Activated CD4-positive, alpha-beta T cell treated with anti-CD3 and anti-CD28 coated beads for 4 hours (primary cell): ENCODE results near the gene LZTFL1.

Experiments used
- DNase-seq, 2 donors: peaks; one replicate each; pipeline ENCODE4 v3.0.0-alpha.2; 2020

The LZTFL1 gene

DNA sequence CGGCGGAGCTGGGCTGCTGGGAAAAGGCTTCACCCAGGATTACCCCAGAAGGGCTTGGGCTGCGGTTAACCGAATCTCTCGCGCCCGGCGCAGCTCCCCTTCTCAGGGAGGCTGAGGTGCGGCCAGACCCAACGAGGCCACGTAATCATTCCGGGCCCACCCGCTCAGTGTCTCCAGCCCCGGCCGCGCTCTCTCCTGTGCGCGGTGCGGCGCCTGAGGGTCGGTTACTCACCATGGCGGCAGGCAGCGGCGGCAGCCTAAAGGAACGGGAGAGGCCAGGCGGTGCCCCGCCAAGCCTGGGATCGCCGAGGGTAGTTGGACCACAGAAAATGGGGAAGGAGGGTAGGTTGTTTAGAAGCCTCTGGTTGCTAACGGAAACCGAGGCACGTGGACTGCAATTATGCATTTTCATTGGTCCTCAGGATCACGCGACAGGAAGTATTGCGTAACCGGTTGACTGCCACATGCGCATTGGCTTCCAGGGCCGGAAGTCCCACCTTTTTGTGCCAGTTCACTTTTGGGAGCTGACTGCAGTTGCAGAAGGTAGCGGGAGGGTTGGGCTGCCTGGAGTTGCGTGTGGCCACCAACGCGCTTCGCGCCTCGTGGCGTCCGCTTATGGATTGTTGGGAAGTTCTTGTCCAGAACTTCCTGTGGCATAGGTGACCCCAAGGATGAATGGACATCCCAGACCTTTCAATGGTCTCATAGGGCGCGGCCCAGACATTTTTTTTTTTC, at the start of gene LZTFL1:
TSS of gene LZTFL1 (minus strand) at position 363 of the 735 bp plus-strand sequence. CDS start at position 235, 128 bp downstream.
- peak; percentile 84 to 86 for DNase-seq

- DNase-seq = no peak
These were observed 48.5 kb upstream of the LZTFL1 start for GRCh38 chr3:45890405-45890804.

- DNase-seq = no peak
These were observed 47.4 kb upstream of the LZTFL1 start for GRCh38 chr3:45889337-45889736.

DNA sequence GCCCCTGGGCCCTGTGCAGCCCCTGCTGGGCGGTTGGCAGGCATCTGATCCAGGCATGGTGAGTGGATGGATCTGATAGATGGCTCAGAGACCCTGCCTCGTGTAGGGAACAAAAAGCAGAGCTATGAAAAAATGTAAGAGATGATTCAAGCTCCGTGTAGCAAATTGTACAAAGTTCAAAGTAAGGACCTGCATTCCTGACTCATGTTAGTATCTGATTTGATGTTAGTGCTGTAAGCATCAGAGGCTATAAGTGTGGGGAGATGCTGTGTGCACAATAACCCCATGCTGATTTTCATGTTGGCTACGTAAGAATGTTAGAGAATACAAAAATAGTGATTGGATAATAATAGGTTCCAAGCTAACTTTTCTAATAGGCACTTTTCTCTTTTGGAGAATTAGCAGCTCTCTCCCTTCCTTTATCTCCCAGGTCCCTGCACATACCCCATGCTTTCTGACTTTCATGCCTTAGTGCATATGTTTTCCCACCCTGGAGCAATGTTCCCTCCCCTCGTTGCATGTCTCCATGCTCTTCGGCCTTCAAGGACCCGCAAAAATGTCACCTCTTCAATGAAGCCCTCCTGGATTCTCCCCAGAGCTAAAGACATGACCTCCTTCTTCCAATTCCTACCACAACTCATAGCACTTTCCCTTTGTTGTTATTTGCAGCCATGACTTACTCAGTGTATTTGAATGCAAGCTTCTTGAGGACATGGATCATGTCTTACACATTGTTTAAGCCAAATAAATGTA, 46.0 kb upstream of the LZTFL1 start:
- DNase-seq = no peak

DNA sequence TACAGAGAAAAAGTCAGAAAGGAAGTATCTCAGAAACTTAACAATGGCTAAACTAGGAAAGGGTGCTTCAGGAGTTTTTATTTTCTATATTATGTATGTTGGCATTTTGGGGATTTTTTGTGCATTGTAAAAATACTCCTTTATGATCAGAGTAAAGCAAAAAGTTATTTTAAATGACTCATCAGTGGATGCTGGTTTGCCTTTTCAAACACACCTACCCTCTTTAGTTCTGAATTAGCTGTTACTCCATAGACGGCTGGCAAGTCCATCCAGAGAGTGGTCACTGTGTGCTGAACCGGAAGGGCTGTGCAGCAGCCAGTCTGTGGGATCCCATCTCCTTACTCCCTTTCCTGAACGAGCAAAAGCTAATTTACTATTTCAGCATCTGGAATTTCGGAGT, 45.4 kb upstream of the LZTFL1 start:
- DNase-seq = no peak

DNA sequence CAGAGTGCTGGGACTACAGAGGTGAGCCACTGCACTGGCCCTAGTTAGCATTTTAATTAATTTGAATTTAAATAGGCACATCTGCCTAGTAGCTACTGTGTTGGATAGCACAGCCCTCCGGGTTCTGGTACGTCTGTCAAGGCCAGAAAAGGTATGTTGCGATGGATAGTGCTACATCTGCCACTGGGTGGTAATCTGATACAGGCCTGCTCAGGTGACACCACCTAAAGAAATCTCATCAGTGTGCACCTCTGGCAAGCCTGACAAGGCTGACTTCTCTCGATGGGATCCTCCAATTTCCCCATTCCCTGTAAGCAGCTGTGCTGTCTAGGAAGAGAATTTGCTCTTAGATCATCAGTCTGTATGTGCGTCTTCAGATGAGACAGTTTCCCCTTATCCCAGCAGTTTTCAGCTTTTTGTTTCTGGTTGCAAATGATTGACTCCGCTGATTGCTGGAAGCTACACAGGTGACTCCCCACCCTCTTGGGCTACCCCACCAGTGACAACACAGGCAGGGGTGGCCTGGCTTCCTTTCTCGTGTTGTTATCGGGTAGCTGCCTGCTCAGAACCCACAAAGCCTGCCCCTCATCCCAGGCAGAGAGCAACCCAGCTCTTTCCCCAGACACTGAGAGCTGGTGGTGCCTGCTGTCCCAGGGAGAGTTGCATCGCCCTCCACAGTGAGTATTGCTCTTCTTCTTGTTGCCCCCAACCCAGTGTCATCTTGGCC, 44.2 kb upstream of the LZTFL1 start, which contains the start of gene CCR9:
TSS of gene CCR9 (plus strand) at position 565 of the 727 bp plus-strand sequence. CDS start 8,391 bp downstream, outside the sequence.
- no peak for DNase-seq

- DNase-seq = no peak
These were observed 42.7 kb upstream of the LZTFL1 start for GRCh38 chr3:45884368-45885201.

- peak; percentile 39 to 45 for DNase-seq
These were observed 39.4 kb upstream of the LZTFL1 start for GRCh38 chr3:45881078-45882022.

- DNase-seq = no peak
These were observed 38.8 kb upstream of the LZTFL1 start for GRCh38 chr3:45880725-45881077.

- DNase-seq = no peak
These were observed 36.2 kb upstream of the LZTFL1 start for GRCh38 chr3:45878124-45878523.

DNA sequence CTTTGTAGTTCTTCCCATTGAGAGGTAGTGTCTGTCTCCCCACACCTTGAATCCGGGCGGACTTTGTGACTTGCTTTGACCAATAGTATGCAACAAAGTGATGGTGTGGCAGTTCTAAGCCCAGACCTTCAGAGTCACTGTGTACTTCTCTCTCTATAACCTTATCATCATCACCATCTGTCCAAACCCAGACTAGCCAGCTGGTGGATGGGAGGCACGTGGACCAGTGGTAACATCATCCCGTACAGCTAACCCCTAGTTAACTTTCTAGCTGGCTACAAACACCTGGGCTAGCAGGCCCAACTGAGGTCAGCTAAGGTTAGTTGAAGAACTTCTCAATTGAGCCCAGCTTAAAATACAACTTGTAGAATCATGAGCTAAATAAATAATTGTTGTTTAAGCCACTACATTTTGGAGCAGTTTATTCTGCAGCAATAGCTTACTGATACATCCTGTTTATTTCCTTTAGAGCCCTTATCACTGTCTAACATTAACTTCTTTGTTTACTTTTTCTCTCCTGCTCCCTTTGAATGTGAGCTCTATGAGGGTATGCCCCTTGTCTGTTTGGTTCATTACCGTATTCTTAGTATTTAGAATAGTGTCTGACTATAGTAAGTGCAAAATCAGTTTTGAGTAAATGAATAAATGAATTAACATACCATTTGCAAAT, 32.9 kb upstream of the LZTFL1 start:
- no peak for DNase-seq

DNA sequence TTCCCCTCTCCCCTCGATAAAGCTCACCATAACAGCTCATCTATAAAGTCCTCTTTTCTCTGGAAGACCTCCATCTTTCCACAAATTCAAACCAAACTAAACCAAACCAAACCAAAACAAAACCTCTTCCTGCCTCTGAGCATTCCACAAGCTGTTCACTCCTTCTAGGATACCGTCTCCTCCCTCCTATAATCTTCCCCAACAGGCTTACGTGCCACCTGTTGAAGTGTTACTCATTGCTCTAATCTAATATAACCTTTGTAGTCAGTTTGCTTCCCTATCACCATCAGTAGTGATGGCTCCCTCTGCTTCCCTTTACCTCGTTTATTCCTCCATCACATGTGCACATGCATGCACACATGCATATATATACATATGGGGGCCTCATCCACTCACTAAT, 31.7 kb upstream of the LZTFL1 start:
- no peak for DNase-seq

- DNase-seq = no peak
These were observed 31.1 kb upstream of the LZTFL1 start for GRCh38 chr3:45873036-45873435.

DNA sequence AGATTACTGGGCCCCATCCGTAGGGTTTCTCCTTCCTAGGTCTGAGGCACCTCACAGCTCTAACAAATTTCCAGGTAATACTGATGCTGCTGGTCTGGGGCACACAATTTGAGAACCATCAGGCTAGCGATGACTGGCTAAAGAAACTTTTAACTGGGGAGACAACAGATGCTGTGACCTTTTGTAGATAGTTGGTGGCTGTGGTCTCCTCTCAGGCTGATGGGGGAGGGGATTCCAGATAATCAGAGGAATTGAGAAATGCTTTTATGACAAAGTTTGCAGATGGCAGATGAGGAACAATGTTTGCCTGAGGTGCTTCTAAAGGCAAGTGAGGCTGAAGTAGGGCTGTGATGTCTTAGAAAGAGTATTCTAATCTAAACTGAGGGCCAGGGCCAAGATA, 30.6 kb upstream of the LZTFL1 start:
- DNase-seq = no peak

GRCh38 chr3:45871780-45872179, 29.9 kb upstream of the LZTFL1 start:
- DNase-seq = no peak

GRCh38 chr3:45870099-45870498, 28.2 kb upstream of the LZTFL1 start:
- peak; percentile 52 to 57 for DNase-seq

DNA sequence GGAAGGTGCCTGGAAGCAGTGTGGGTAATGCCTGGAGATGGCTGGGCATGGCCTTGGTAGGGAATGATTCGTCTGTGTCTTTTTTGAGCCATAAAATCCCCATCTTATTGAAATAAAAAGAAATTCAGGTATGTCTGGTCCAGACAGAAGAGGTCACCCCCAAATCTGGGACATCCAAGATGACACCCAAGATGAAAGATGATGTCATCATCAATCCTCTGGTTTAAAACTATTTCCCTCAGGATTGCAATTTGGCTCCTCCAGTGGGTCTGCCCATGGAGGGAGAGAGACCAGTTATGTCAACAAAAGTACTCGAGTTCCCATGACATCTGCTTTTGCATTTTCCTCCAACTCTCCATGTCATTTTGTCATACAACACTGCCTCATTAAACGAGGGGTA, 27.7 kb upstream of the LZTFL1 start:
- DNase-seq = no peak

DNA sequence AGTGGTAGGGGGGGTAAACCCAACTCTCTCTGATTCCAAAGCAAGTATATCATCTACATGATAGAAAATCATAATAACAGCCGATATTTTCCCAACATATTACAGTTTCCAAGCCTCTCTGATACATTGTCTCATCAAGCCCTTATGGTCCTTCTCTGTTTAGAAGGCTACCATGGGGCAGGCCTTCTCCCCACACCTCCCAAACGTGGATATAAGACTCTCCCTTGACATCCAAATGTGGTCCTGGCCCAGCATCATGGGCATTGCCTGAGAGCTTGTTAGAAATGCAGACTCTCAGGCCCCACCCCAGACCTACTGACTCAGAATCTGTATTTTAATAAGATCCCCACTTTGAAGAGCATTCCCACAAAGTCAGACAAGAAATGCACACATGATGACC, 26.7 kb upstream of the LZTFL1 start:
- DNase-seq = no peak

GRCh38 chr3:45868213-45868612, 26.3 kb upstream of the LZTFL1 start:
- DNase-seq = no peak

DNA sequence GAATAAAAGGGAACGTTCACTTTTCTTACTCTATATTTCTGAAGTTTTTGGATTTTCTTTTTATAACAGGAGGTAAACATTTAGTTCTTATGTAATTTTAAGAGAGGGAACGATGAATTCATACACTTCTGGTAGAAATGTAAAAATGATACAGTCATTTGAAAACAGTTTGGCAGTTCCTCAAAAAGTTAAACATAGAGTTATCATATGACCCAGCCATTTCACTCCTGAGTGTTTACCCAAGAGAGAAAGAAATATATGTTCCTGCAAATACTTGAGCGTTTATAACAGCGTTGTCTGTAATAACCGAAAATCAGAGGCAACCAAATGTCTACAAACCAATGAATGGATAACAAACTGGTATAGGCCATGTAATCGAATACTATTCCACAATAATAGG, 23.6 kb upstream of the LZTFL1 start:
- no peak for DNase-seq
